GM19397 (cell line): ENCODE results near the gene OR10Z1.

Experiments used
- ATAC-seq: cut with Tn5 transposase; IDR thresholded peaks from one replicate; pipeline ENCODE4 v1.9.1; 2021; ENCODE audit warnings: mild to moderate bottlenecking, moderate library complexity; ENCODE audit not compliant: unreplicated experiment

Gene OR10Z1, protein sequence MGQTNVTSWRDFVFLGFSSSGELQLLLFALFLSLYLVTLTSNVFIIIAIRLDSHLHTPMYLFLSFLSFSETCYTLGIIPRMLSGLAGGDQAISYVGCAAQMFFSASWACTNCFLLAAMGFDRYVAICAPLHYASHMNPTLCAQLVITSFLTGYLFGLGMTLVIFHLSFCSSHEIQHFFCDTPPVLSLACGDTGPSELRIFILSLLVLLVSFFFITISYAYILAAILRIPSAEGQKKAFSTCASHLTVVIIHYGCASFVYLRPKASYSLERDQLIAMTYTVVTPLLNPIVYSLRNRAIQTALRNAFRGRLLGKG

GRCh38 chr1:158604968-158605367 lies at the start of gene OR10Z1:
TSS of gene OR10Z1 (plus strand) at chr1:158605268. CDS start at chr1:158606439, 1,171 bp downstream.
- no peak for ATAC-seq

- no peak for ATAC-seq
Measured at GRCh38 chr1:158559696-158560095, 45.4 kb upstream of the OR10Z1 start.

DNA sequence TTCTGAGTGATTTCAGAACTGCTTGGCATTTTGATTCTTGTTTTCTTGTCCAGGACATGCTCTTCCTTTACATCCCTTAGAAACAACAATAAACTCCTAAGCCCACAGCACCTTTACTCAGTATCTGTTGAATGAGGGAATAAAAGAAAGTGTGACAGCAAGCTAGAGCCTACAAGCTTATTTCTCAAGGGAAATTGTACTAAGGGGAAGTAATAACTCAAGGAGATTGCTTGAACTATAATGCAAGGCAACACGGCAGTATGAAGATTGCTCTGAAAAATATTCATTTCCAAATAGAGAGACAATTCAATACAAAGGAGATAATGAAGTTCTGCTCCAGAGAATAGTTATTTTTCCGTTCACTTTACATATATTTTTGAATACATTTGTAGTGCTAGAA lies 41.2 kb upstream of the OR10Z1 start:
- no peak for ATAC-seq

DNA sequence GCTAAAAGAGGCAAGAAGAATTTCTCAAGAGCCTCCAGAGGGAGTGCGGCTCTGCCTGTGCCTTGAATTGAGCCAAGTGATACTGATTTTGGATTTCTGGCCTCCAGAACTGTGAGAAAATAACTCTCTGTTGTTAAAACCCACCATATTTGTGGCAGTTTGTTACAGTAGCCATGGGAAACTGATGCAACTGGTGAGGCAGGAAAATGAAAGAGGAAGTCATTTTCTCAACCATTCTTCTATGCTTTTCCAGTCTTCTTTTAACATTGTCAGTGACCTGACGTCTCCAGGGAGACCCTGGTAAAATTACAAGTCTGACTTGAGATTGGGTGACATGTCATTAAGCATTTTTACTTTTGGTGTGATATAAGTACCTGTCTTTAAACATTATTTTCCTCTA lies 40.5 kb upstream of the OR10Z1 start:
- ATAC-seq: no peak

- ATAC-seq: no peak
Measured at GRCh38 chr1:158570480-158570879, 34.6 kb upstream of the OR10Z1 start, which contains the start of gene OR6P1. TSS of gene OR6P1 (minus strand) at chr1:158570580. CDS start at chr1:158563604, 6,976 bp downstream.

GRCh38 chr1:158572226-158572625 lies 32.8 kb upstream of the OR10Z1 start:
- ATAC-seq: no peak

- ATAC-seq: no peak
Measured at GRCh38 chr1:158577561-158577960, 27.5 kb upstream of the OR10Z1 start.

DNA sequence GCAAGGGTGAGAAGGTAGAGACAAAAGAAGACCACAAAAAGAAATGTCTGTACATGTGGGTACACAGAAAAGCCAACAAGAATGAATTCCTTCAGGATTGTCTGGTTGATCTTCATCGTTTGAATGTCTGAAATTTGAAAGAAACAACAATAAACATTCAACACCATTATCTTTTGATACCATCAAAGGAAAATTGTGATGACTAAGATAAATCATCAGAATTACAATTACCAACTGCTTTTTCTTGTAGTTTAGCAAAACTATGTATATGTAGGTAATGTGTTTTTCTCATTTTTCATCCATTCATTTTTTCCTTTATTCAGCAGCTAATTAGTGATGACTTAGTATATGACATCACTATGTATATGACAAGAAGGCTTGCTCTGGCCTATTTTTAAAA lies 25.3 kb upstream of the OR10Z1 start, which contains the start of gene OR10X1:
TSS of gene OR10X1 (minus strand) at position 167 of the 400 bp plus-strand sequence. CDS start at position 167, 0 bp downstream.
- ATAC-seq: no peak

DNA sequence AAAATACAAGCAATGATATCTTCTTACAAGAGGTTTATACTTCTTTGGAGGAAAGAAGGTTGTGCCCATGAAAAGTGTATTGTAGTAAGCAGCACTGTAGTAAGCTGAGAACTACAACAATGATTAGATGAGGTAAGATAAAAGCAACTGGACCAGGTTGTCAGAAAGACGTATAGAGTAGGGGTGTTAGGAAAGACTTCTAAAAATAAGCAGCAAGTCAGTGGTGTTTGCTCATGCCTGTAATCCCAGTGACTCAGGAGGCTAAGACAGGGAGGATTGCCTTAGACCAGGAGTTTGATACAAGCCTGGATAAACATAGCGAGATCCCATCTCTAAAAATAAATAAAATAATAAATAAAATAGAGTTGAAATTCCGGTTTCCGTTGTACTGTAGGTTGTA lies 21.1 kb upstream of the OR10Z1 start:
- ATAC-seq: no peak

DNA sequence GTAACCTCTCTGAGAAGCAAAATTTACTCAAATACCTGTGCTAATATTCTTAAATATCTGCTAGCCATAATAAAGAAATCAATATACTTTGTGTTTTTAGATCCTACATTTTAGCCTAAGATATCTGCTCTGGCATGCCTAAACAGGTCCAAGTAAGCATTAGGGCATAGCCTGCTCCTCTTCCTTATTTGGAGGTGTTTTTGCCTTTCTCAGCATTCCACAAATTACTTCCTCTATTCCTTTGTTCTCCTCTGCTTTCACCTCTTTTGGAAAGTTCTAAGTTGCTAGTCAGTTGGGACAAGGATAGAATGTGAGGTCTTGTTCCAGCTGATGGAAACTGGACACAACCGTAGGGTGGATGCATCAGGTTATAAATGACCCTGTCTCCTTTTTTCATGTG lies 18.1 kb upstream of the OR10Z1 start:
- no peak for ATAC-seq

DNA sequence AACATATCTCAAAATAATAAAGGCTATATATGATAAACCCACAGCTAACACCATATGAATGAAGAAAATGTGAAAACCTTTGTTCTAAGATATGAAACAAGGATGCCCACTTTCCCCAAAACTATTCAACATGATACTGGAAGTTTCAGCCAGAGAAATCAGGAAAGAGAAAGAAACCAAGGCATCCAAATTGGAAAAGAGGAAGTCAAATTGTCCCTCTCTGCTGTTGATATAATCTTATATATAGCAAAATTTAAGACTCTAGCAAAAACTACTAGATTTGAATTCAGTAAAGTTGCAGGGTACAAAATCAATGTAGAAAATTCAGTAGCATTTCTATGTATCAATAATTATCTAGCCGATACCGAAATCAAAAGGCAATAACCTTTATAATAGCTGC lies 4.3 kb upstream of the OR10Z1 start:
- no peak for ATAC-seq

DNA sequence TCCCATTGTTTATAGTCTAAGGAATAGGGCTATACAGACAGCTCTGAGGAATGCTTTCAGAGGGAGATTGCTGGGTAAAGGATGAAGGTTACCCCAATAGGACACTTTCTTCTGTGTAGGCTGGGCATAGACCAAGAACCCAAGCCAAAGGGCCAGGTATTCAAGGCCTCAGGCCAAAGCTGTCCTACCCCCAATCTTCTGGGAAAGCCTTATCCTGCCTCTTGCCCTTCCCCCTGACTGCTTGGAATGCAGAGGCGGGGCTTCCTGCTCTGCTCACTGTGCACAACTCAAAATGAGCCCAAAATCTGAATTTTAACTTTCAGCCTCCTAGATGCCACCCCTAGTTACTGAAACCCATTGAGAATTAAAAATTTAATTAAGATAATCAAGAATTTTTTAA lies 2.2 kb downstream of the OR10Z1 start:
- no peak for ATAC-seq

DNA sequence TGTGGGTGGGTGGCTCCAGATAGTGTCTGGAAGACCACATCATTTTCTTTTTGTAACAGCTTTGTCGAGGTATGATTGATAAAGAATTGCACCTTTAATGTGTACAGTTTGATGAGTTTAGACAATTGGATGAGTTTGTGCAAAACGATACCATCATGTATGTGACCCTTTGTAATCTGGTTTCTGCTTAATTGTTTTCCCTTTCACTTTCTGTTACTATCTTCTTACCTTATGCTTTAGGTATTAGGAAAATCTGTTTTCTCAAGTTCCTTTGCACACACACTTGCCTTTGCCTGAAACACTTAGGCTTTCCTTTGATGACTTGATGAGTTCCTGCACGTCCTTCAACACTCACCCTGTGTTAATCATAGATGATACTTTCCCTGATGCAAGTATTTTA lies 6.8 kb downstream of the OR10Z1 start:
- ATAC-seq: no peak

DNA sequence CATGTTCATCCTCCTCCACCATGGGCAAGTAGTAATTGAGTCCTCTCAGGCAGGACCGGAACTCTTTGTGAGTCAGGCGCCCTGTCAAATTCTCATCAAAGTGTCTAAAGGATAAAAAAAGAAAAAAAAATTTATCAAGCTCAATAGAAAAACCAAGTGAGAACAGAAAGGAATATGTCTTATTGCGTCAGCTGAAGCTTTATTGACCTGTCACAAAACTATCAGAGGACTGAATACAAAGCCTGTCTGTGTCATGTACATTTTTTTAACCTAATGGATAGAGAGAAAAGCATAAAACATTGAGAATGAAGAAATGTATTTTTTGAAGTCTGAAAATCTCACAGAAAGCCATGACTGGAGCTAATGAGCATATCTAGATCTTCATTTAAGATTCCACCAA lies 8.7 kb downstream of the OR10Z1 start:
- no peak for ATAC-seq

DNA sequence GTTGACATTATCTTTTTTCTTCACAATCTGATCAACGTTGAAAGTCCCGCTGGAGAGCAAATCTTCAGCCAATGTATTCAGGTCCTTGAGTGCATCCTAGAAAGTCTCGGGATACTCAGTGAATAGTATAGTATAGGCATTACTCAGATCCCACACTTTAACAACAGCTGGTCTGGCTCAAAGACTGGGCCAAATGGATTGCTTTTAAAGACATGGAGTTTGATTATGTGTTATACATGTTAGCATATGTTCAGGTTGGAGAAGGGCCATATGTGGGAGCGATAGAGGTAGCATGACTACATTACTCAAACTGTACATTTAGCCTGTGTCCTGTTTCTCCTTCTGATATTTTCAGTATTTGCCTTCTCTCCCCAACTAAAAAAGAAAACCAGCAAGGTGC lies 33.1 kb downstream of the OR10Z1 start:
- ATAC-seq: no peak

- no peak for ATAC-seq
Measured at GRCh38 chr1:158638904-158639303, 33.8 kb downstream of the OR10Z1 start.

- ATAC-seq: no peak
Measured at GRCh38 chr1:158644449-158644848, 39.4 kb downstream of the OR10Z1 start.

GRCh38 chr1:158646465-158646864 lies 41.4 kb downstream of the OR10Z1 start:
- no peak for ATAC-seq

- ATAC-seq: no peak
Measured at GRCh38 chr1:158649052-158649451, 44.0 kb downstream of the OR10Z1 start.

- ATAC-seq: no peak
Measured at GRCh38 chr1:158652721-158653334, 47.8 kb downstream of the OR10Z1 start.

- ATAC-seq: no peak
Measured at GRCh38 chr1:158654086-158654485, 49.0 kb downstream of the OR10Z1 start.

GRCh38 chr1:158654571-158654970 lies 49.5 kb downstream of the OR10Z1 start:
- ATAC-seq: no peak
